Measurements from ENCODE around the gene DNASE1L1.

DNA sequence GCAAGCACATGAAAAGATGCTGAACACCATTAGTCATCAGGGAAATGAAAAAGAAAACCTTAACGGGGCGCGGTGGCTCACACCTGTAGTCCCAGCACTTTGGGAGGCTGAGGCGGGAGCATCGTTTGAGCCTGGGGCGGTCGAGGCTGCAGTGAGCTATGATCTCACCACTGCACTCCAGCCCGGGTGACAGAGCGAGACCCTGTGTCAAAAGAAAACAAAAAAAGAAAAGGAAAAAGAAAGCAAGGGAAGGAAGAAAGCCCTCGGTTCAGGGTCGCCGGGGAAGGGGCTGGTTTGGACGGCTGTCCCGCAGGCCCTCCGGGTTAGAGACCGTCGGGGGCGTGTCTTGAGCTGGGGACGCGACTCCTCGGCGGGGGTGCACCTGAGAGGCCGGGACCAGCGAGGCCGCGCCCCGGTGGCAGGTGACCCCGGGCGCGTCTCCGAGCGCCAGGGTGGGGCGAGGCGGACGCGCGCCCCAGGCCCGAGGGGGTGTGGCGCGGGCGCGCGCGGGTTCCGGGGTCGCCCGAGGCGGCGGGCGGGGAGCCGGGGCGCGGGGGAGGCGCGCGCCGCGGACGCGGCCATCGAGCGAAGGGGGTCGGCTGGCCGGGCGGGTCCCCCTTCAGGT is 48.5 kb upstream of the DNASE1L1 start:
- TF ChIP-seq ZNF274 (IDR thresholded peaks at IDR 0.05; ENCODE audit: low read depth, low read length) (no peak), YY1 (IDR thresholded peaks at IDR 0.05; ENCODE audit: insufficient read depth, insufficient read length) (no peak), SUZ12 (IDR thresholded peaks at IDR 0.05; ENCODE audit: extremely low read depth, insufficient read depth, insufficient read length) (no peak)
